Neural cell (in vitro differentiated cells): ENCODE results near the gene MED26. TPM values are rescaled to one million over a fixed set of nuclear protein-coding genes. Genes with fewer than 3 reads are reported as not detected.

Source experiments
- H2AFZ ChIP-seq: fragments of 200-600, 300-800 bp; sonication (generic), shearing (Covaris generic); 2 replicates; pipeline ENCODE4 v1.6.0; 2014; ENCODE audit warnings: low read depth, mild to moderate bottlenecking, antibody characterized with exemption, low read length, moderate library complexity
- H3F3A ChIP-seq: fragments of 200-600 bp; shearing (Covaris generic); 2 replicates; pipeline ENCODE4 v1.6.1; 2016; ENCODE audit warnings: mild to moderate bottlenecking, moderate library complexity, mixed read lengths, antibody characterized with exemption, low read length; ENCODE audit not compliant: insufficient read depth, poor library complexity, severe bottlenecking
- H3K27ac ChIP-seq: fragments of 200-600, 300-800 bp; sonication (generic), shearing (Covaris generic); 2 replicates; pipeline ENCODE4 v1.5.1; 2014; ENCODE audit warnings: mild to moderate bottlenecking, low read length, moderate library complexity
- H3K27me3 ChIP-seq: fragments of 300-800, 200-600 bp; sonication (generic), shearing (Covaris generic); 2 replicates; pipeline ENCODE4 v1.6.0; 2014; ENCODE audit warnings: mild to moderate bottlenecking, low read depth, low read length, moderate library complexity; ENCODE audit not compliant: insufficient read depth
- H3K36me3 ChIP-seq: fragments of 300-800, 200-600 bp; sonication (generic), shearing (Covaris generic); 2 replicates; pipeline ENCODE4 v1.5.1; 2014; ENCODE audit warnings: mild to moderate bottlenecking, antibody characterized with exemption, low read length, moderate library complexity; ENCODE audit not compliant: insufficient read depth
- H3K4me2 ChIP-seq: fragments of 300-800, 200-600 bp; sonication (generic), shearing (Covaris generic); 2 replicates; pipeline ENCODE4 v1.6.0; 2014; ENCODE audit warnings: mild to moderate bottlenecking, low read length
- H3K4me3 ChIP-seq: fragments of 300-800, 200-600 bp; sonication (generic), shearing (Covaris generic); 2 replicates; pipeline ENCODE4 v1.5.1; 2014; ENCODE audit warnings: mild to moderate bottlenecking, low read length, moderate library complexity
- H3K79me2 ChIP-seq: fragments of 200-600 bp; shearing (Covaris generic); replicated peaks from 2 replicates; pipeline ENCODE4 v1.6.0; 2014; ENCODE audit warnings: mild to moderate bottlenecking, low read length, moderate library complexity; ENCODE audit not compliant: insufficient read depth
- H3K9ac ChIP-seq: fragments of 300-800, 200-600 bp; sonication (generic), shearing (Covaris generic); 2 replicates; pipeline ENCODE4 v1.6.1; 2016; ENCODE audit warnings: mild to moderate bottlenecking, low read length, mixed read lengths
- H3K9me2 ChIP-seq: fragments of 200-600 bp; shearing (Covaris generic); 2 replicates; pipeline ENCODE4 v1.6.1; 2016; ENCODE audit warnings: mild to moderate bottlenecking, low read length, mixed read lengths; ENCODE audit not compliant: insufficient read depth
- H3K9me3 ChIP-seq: fragments of 200-600, 300-800 bp; sonication (generic), shearing (Covaris generic); 2 replicates; pipeline ENCODE4 v1.6.1; 2016; ENCODE audit warnings: mild to moderate bottlenecking, mixed run types, low read length, moderate library complexity, mixed read lengths
- H4K20me1 ChIP-seq: fragments of 200-600 bp; shearing (Covaris generic); 2 replicates; pipeline ENCODE4 v1.6.1; 2016; ENCODE audit warnings: mild to moderate bottlenecking, mixed run types; ENCODE audit not compliant: insufficient read depth
- CTCF ChIP-seq: fragments of 450-650 bp; IDR thresholded peaks from 2 replicates; pipeline ENCODE4 v1.5.1; 2014; ENCODE audit warnings: antibody characterized with exemption, mild to moderate bottlenecking, moderate library complexity; ENCODE audit not compliant: poor library complexity, severe bottlenecking
- EP300 ChIP-seq: fragments of 450-650 bp; conservative IDR thresholded peaks from 2 replicates; pipeline ENCODE4 v1.6.1; 2014; ENCODE audit warnings: antibody characterized with exemption, mild to moderate bottlenecking, moderate library complexity; ENCODE audit not compliant: poor library complexity, severe bottlenecking
- EZH2 ChIP-seq: fragments of 200-600, 300-800 bp; shearing (Covaris generic), sonication (generic); IDR thresholded peaks from 2 replicates; pipeline ENCODE4 v1.6.1; 2014; ENCODE audit warnings: antibody characterized with exemption, low read length, borderline replicate concordance, mild to moderate bottlenecking; ENCODE audit not compliant: insufficient read depth, poor library complexity, severe bottlenecking
- MXI1 ChIP-seq: fragments of 450-650 bp; conservative IDR thresholded peaks from 2 replicates; pipeline ENCODE4 v1.6.1; 2014; ENCODE audit warnings: antibody characterized with exemption, mild to moderate bottlenecking; ENCODE audit not compliant: poor library complexity, severe bottlenecking
- POLR2AphosphoS5 ChIP-seq: IDR thresholded peaks from 2 replicates; pipeline ENCODE4 v1.6.1; 2012
- RAD21 ChIP-seq: fragments of 450-650 bp; conservative IDR thresholded peaks from 2 replicates; pipeline ENCODE4 v1.6.1; 2014; ENCODE audit warnings: antibody characterized with exemption, mild to moderate bottlenecking, moderate library complexity
- REST ChIP-seq: IDR thresholded peaks from 2 replicates; pipeline ENCODE4 v1.6.1; 2012; ENCODE audit warnings: borderline replicate concordance
- SMC3 ChIP-seq: fragments of 450-650 bp; conservative IDR thresholded peaks from 2 replicates; pipeline ENCODE4 v1.6.1; 2014; ENCODE audit warnings: antibody characterized with exemption, mild to moderate bottlenecking, moderate library complexity; ENCODE audit not compliant: poor library complexity
- TAF1 ChIP-seq: IDR thresholded peaks from 2 replicates; pipeline ENCODE4 v1.6.1; 2012; ENCODE audit warnings: low read depth
- polyA plus RNA-seq: library from polyadenylated mRNA; depleted of rRNA; stranded (reverse); fragments of >200 nt; gene quantifications from 2 replicates; pipeline ENCODE4 v1.2.3, GENCODE V29; 2014

The MED26 gene
- polyA plus RNA-seq, 1 donor from 2014 or later = 4.2 TPM

- H4K20me1 ChIP-seq = no peaks in the 10 kb centered on the region
- TF ChIP-seq SMC3 (no peak), CTCF (no peak), POLR2AphosphoS5 (no peak), EP300 (no peak), RAD21 (no peak), EZH2 (no peak)
- no peak overlapping the region for H3K9ac ChIP-seq
- H3K36me3 ChIP-seq = no peaks in the 10 kb centered on the region
- H3K27ac ChIP-seq = no peak overlapping the region
- H3K79me2 ChIP-seq = peaks cover 29% of the 10 kb centered on the region
- H3K27me3 ChIP-seq = no peaks in the 10 kb centered on the region
- H3F3A ChIP-seq = no peaks in the 10 kb centered on the region
- no peaks in the 10 kb centered on the region for H3K9me3 ChIP-seq
- H3K4me2 ChIP-seq = no peak overlapping the region
- H3K4me3 ChIP-seq = no peak overlapping the region
- H3K9me2 ChIP-seq = no peaks in the 10 kb centered on the region
- no peak overlapping the region for H2AFZ ChIP-seq
These were observed 33.3 kb downstream of the MED26 start for GRCh38 chr19:16594681-16595091.

- H3K4me3 ChIP-seq = no peak overlapping the region
- H3K9me3 ChIP-seq = no peaks in the 10 kb centered on the region
- no peak overlapping the region for H3K9ac ChIP-seq
- H3K4me2 ChIP-seq = no peak overlapping the region
- no peak overlapping the region for H3K27ac ChIP-seq
- no peaks in the 10 kb centered on the region for H3F3A ChIP-seq
- H3K9me2 ChIP-seq = no peaks in the 10 kb centered on the region
- TF ChIP-seq EP300 (no peak), EZH2 (no peak), REST (no peak), MXI1 (no peak), RAD21 (no peak), POLR2AphosphoS5 (no peak), CTCF (no peak), TAF1 (no peak), SMC3 (no peak)
- H2AFZ ChIP-seq = no peak overlapping the region
- H3K79me2 ChIP-seq = peaks cover 29% of the 10 kb centered on the region
- H3K27me3 ChIP-seq = no peaks in the 10 kb centered on the region
- no peaks in the 10 kb centered on the region for H3K36me3 ChIP-seq
- H4K20me1 ChIP-seq = no peaks in the 10 kb centered on the region
These were observed 33.8 kb downstream of the MED26 start for GRCh38 chr19:16594131-16594586.
